Activated T-helper 9 cell treated with anti-CD3 and anti-CD28 coated beads, Interleukin-2, amount 50 U/mL, for 16 hours (primary cell): ENCODE results near the gene CACNA1I.
A peak's percentile ranks its signal among the peaks of the same experiment; 100 is the strongest.

Source experiments
- DNase-seq: peaks from one replicate; pipeline ENCODE4 v3.0.0-alpha.2; 2020; ENCODE audit warnings: low read depth

CACNA1I gene

DNA sequence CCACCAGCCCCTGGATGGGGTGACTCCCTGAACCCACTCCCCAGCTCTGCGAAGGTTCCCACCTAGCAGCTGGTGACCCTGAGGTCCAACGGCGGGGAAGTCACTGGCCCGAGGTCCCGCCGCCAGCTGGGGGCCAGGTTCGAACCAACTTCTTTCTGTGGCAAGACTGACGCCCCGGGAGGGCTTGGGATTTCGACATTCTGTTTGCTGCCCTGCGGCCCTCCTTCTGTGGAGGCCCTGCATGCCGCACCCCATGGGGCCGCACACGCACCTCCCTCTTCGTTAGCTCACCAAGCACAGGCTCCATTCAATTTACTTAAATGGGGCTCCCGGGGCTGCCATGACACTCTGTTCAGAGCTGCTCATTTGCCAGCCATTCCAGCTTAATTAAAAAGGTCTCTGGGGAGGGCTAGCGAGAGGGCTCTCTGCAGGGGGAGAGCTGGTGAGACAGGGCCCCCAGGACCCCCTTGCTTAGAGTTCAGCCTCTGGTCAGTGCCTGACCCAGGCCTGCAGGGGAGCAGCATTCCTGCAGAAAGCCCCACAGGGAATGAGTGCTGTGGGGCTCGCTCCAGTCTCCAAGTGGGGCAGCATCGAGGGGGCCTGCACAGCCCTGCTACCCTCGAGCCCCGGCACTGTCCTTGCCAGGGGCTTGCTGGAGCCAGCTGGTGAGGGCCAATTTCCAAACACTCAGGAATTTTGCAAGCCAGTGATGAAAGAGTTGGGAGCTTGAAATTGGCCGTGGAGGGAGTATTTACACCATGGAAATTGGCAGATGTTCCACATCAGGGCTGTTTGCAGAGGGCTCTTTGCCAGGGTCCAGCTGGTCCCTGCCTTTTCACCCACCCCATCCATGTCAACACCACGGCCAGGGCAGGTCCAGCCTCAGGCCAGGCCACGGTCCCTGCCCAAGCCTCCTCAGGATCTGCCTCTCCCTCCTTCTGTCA lies 80.8 kb downstream of the CACNA1I start:
- DNase-seq = no peak

DNA sequence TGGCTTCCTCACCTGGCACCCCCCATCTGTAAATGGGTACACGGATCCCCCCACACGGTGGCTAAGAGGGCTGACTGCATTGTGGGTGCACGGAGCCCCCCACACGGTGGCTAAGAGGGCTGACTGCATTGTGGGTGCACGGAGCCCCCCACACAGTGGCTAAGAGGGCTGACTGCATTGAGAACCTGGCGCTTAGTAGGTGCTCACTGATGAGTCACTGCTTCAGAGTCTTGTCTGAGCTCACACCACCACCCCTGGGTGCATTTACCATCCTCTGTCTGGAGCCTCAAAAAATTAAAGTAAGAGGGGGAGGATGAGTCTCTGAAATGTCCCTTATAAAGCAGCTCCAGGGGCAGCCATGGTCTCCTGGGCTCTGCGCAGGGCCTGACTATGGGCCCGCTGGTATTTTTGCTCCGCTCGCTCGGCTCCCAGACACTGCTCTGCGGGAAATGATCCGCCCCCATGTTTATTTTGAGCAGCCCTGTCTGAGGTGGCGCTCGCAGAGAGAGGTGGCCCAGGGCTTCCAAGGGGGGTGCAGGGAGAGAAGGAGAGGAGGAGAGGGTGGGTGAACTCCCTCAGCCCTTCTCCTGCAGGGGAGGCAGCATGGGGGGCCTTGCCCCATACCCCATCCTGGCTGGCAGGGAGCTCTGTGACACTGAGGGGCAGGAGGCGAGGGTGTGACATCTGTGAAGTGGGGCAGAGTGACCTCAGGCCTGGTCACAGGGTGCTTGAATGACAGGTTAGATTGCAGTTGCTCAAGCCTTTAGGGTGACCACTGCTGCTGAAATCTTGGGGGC lies 82.6 kb downstream of the CACNA1I start:
- DNase-seq = no peak

DNA sequence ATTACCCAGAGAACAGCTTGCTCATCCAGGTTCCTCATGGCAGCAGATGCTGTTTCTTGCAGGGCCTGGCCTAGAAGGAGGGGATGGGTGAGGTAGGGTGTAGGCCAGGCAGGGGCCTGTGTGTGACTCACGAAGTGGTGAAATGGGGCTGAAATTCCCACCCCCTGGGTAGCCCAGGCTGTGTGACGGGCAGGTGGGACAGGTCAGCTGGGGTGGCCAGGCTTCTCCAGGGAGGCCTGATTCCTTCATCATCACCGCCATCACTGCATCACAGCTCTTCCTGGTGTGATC lies 83.2 kb downstream of the CACNA1I start:
- no peak for DNase-seq

DNA sequence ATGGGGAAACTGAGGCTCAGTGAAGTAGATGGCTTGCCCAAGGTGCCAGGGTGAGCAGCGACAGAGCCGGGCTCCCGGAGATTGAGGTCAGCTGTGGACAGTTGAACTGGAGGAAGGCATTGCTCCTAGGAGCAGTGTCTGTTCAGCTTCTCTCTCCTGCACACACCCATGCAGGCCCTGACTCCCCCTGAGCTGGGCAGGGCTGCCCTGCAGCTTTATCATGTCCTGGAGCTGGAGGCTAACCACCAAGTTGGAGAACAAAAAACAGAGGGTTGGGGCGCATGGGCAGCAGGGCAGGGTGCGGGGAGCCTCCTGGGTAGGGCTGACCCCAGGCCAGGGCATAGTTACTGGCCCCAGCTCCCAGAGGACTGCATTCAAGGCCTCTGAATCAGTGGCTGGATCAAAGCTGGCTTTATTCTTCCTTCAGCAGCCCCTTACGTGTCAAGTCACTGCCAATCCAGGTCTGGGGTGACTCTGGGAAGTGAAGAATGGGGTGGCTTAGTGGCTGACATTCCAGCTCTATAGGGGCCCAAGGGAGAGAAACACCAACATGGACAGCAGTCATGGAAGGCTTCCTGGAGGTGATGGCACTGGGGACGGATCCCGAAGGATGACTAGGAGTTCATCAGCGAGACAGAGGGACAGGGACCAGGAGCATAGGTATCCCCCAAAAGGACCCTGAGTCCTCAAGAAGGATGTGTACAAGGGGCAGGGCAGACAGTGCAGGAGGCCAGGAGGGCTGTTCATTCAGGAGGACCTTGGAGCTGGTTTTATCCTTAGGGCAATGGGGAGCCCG lies 83.8 kb downstream of the CACNA1I start:
- no peak for DNase-seq

DNA sequence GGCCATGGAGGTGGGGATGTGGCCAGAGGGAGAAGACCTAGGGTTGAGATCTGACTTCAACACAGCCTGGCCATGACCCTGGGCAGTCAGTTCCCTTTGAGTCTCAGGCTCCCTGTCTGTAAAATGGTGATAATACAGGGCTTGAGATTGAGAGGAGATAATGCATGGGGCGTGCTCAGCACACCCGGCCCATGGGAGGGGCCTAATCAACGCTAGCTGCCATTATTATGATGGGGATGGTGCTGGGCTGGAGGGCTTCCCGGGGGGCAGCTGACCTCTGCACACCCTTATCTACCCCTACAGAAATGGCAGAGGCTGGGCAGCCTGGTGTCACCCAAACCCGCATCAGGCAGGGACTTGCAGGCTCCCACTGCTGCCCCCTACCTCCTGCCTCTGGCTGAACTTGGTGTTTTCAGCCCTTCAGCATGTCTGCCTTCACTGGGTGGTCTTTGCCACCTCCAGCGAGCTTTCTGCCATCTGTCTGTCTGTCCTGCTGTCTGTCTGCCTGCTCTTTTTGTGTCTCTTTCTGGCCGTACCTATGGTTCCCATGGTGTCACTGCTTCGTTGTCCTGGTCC lies 84.5 kb downstream of the CACNA1I start:
- DNase-seq = no peak

DNA sequence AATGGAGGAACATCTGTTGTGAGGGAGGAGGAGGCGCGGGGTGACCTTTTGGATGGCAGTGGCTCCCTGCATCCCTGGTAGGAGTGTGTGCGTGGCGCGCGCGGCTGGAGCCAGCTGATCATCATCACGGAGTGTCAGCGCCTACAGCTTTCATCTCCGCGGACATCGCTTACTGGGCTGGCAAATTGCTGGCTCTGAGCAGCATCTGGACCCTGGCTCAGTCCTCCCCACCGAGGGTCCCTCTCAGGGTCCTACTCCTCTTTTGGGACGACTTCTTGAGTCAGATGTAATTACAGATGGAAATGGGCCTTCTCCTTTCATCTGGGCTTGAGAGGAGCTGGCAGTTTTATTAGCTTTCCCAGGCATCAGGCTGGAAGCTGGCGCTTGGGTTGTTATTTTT lies 85.3 kb downstream of the CACNA1I start:
- no peak for DNase-seq

DNA sequence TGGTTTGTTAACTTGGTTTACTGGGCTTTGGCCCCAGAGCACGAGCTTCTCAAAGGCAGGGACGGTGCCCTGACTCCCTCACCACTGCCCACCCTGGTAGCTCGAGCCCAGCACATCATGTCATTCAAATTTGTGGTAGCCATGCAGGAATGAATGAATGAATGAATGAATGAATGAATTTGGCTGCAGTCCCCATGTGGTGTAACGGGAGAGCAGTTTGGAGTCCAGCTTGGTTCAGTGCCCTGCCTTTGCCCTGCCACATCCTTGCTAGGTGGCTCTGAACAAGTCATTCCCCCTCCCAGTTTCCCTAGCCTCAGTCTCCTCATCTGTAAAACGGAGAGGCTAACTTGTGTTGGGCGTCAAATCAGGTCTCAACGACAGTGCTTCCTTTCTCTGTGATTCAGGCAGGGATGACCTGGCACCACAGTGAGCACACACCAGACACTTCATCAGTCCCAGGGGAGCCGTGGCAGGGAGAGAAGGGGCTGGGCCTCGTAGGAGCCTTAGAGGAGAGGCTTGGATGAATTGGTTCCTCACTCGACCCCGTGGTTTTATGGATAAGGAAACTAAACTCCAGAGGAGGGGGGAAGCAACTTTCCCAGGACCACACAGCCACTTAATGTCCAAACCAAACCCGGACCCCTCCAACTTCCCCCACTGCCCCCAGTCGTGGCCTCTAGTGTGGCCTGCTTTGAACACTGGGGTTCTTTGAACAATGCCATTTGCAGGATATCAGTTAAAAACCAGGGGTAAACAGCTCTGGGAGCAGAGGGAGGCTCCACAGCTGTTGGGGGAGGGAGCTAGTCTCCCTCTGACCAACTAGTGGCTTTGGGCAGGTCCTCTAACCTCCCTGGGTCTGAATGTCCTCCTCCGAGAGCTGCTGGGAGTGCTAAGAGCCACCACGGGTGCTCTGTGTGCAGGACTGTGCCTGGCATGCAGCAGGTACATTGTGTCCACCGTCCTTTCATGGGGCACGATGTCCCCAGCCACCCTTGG lies 86.2 kb downstream of the CACNA1I start:
- no peak for DNase-seq

DNA sequence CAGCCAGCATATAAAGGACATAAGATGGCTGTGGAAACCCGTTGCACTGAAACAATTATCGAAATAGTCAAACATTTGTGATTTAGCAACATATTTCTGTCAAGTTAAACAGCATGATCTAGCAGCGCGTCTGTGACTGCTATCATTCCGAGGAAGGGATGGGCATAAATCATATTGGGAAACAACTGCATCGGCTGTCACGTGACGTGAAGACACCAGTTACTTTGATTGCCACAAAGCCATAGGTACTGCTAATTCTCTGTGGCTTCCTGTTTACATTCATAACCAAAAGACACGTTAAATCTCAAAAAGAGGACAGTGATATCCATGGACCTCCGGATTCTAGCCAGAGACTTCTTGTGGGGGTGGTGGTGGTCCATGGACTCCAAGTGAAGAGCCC lies 87.8 kb downstream of the CACNA1I start:
- DNase-seq = no peak

DNA sequence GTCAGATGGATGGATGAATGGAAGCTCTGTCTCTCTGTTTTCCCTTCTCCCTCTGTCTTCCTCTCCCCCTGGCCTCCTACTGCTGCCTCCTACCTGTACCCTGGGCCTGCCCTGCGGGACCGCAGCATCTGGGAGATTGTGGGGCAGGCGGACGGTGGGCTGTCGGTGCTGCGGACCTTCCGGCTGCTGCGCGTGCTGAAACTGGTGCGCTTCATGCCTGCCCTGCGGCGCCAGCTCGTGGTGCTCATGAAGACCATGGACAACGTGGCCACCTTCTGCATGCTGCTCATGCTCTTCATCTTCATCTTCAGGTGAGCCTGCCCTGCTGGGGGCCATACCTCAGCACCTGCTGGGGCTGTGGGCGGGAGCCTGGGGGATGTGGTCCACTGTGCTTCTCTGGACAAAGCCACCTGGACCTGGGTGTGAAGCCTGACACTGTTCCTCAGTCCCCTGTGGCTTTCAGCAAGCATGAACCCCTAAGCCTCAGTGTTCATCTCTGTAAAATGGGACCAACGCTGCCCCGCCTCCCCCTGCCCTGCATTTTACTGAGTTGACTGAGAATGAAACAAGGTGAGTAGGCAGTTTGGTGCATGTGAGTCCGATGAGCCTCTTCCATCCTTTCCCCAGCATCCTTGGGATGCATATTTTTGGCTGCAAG lies 88.4 kb downstream of the CACNA1I start:
- DNase-seq = no peak

DNA sequence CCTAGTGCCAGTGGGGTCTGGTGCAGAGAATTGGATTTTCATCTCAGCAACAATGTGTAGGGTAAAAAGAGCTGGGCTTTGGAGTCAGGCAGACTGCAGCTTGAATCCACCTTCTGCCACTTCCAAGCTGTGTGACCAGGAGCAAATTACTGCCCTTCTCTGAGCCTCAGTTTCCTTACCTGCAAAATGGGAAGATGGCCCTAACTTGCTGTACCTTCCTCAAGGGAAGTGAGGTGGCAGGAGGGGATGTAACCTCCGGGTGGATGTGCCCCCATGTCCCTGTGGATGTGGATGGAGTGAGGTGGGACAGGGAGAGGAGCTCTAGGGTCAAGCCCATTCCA lies 90.9 kb downstream of the CACNA1I start:
- DNase-seq = no peak

DNA sequence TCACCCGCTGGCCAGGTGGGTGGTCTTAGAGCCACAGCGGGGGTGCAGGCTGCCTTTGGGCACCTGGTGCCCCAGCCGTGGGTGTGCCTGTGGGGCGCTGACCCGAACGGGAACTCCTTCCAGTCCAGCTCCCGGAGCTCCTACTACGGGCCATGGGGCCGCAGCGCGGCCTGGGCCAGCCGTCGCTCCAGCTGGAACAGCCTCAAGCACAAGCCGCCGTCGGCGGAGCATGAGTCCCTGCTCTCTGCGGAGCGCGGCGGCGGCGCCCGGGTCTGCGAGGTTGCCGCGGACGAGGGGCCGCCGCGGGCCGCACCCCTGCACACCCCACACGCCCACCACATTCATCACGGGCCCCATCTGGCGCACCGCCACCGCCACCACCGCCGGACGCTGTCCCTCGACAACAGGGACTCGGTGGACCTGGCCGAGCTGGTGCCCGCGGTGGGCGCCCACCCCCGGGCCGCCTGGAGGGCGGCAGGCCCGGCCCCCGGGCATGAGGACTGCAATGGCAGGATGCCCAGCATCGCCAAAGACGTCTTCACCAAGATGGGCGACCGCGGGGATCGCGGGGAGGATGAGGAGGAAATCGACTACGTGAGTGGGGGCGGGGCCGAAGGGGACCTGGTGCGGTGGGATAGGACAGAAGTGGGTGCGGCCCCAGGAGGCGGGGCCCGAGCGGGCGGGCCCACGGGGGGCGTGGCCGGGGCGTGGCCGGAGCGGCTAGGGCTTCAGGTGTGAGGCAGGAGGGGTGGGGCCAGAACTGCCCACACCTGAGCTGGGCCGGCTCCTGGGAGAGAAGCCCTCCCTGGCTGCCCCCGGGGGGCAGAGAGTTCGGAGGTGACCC lies 91.5 kb downstream of the CACNA1I start:
- DNase-seq = peak; percentile 71

DNA sequence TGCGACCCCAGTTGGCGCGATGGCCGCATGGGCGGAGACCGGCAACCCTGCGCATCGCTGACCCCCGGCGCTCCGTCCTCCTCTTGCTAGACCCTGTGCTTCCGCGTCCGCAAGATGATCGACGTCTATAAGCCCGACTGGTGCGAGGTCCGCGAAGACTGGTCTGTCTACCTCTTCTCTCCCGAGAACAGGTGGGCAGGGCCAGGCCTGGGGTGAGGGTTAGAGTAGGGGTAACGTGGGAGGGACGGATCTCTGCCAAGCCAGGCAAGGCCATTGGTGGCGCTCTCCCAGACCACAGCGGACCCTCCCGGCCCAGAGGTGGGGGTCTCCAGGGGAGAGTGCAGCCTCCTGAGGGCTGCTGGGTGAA lies 92.1 kb downstream of the CACNA1I start:
- DNase-seq = no peak

DNA sequence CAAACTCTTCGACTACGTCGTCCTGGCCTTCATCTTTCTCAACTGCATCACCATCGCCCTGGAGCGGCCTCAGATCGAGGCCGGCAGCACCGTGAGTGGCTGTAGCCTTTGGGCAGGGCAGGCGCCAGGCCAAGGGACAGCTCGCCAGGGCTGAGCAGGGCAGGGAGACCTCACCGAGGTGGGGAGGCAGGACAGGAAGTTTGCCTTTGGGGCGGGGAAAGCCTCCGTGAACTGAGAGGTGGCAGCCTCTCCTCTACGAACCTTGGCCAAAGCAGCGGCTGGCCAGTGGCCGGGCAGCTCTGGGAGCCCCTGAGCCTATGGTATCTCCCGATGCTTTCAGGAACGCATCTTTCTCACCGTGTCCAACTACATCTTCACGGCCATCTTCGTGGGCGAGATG lies 93.2 kb downstream of the CACNA1I start:
- DNase-seq = no peak

DNA sequence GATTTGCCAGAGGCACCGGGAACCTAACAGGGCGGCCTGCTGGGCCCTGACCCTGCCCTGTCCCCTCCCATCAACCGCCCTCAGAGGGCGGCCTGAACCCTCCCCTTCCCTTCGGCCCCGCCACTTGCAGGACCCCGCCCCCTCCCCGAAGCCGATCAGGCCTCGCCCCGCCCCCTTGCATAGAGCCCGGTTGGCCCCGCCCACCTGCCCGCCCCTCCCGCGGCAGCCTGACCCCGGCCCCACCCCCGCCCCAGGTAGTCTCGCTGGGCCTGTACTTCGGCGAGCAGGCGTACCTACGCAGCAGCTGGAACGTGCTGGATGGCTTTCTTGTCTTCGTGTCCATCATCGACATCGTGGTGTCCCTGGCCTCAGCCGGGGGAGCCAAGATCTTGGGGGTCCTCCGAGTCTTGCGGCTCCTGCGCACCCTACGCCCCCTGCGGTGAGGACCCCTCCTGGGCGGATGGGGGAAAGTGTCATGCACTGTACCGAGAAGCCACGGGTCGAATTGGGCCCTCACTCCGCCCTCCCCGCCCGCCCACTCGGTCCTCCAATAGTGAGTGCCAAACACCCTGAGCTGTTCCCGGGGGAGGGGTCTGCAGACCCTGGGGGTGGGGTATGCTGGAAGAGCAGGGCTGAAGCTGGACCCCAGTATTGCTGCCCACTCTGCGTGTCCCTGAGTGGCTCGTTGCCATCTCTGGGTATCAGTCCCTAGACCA lies 94.1 kb downstream of the CACNA1I start:
- DNase-seq = no peak

DNA sequence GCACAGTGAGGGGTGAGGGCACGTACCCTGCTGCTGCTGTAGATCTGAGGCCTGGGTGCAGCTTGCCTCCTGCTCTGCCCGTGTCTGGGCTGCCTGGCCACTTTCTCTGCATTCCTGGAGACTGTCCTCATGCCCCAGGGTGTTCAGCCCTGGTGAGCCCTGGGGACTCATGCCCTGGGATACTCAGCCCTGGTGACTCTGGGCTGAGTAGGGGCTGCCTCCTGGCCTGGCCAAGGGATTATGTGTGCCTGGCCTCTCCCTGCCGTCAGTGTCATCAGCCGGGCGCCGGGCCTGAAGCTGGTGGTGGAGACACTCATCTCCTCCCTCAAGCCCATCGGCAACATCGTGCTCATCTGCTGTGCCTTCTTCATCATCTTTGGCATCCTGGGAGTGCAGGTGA lies 94.7 kb downstream of the CACNA1I start:
- no peak for DNase-seq

DNA sequence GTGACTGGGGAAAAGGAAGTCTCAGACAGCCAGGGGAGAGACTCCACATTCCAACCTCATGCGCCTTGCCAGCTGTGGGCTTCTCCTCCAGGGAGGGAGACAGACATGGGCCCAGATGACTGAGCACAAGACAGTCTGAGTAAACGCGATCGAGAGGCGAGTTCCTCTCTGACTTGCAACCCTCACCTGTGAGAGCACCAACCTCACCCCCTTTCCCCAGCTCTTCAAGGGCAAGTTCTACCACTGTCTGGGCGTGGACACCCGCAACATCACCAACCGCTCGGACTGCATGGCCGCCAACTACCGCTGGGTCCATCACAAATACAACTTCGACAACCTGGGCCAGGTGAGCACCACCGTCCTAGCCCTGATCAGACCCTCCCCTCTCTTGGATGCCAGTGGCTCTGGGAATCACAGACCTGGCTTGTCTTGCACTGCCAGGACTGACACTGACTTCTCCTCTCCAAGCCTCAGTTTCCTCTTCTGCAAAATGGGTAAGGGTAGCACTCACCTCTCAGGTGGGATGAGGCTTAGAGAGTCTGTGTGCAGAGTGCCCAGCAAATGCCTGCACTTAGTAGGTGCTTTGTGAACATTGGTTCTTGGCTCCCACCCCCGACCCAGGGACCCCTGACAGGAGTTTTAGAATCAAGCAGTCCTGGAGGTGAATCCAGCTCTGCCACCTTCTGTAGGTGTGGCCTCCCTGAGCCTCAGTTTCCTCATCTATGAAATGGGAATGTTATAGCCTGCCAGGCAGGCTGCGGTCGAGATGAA lies 95.3 kb downstream of the CACNA1I start:
- DNase-seq = no peak

DNA sequence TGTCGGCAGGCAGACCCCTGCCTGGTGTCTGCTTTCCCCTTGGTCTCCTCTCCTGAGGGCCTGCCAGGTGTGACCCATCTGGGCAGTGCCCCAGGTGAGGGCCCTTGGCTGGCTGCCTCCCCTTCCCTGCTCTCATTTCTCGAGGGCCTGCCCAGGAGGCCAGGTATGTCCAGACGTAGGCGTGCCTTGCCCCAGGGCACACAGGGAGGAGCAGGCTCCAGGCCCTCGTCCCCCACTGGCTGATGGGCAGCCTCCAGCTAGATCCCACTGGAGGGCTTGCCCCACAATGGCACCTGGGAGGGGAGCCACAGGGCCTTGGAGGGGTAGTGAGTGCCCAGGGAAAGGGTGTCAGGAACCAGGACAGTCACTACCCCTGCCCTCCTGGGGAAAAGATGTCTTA lies 95.9 kb downstream of the CACNA1I start:
- no peak for DNase-seq

DNA sequence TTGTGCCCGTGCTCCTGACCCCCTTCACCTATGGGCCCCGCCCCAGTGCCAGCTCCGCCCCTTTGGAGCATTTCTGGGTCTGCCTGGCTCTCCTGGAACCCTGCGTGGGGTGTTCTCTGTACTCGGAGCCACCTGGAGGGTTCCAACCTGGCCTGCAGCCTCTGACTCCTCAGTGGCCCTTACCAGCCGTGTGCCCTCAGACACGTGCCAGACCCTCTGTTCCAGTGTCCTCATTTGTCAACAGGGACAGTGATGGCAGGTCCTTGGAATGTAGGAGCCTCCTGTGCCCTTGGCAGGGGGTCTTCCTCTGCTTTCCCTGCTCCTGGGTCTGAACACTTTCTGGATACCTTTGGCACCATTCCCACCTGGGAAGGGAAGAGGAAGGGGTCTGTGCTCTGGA lies 96.4 kb downstream of the CACNA1I start:
- DNase-seq = no peak
